ENCODE measurements around the gene PTPN14. TPM values are rescaled to one million over a fixed set of nuclear protein-coding genes. Genes with fewer than 3 reads are reported as not detected.
A peak's percentile ranks its signal among the peaks of the same experiment; 100 is the strongest.

The PTPN14 gene
- total RNA-seq, 1 experiment from 2014 or later, result 209 TPM

DNA sequence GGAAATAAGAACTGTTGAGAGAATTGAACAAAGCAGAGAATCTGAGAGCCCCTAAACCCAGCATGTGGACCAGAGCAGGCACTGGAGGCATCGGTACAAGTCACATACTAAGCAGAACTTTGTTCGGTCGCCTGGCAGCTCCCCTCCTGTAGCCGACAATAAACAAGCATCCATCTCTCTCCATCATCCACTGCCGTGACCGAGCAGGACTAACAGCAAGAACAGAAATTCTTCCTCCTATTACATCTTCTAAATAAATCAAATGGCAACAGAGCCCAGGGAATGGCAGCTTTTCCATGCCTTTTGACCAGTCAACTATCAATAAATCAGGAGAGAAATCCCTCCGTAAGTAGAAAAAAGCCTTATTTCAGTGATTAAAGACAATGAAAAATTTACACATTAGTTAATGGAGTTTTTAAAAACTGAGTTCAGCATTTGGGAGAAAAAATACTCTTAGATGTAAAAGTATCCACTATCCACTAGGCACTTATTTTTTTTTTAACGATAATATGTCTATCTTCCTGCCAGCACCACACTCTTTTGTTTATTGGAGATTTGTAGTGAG lies 36.5 kb downstream of the PTPN14 start:
- peaks cover 78% of the 10 kb centered on the region for H3K4me1 ChIP-seq (ENCODE audit: control insufficient read depth, insufficient read depth, low read length)
- H3K27ac ChIP-seq (ENCODE audit: low read length), result peak overlapping the region; percentile 93
- H3K4me3 ChIP-seq (ENCODE audit: low read depth in 2 of 2, low read length in 2 of 2), result peak overlapping the region; percentile 22 to 35
- in situ Hi-C loops (cut with HindIII; ENCODE audit: low pct_unique_long_range_greater_than_20kb, low sequenced_read_pairs) (no loop called here), intact Hi-C loops (cut with micrococcal nuclease; ENCODE audit: unreplicated experiment) (loop anchor here (5.0 kb wide), 2 partner anchors 32 to 67 kb away; no protein-coding TSS in a partner anchor)
- no peaks in the 10 kb centered on the region for H3K36me3 ChIP-seq (ENCODE audit: control insufficient read depth, insufficient read depth, low read length)
- TF ChIP-seq, protein P1, sequence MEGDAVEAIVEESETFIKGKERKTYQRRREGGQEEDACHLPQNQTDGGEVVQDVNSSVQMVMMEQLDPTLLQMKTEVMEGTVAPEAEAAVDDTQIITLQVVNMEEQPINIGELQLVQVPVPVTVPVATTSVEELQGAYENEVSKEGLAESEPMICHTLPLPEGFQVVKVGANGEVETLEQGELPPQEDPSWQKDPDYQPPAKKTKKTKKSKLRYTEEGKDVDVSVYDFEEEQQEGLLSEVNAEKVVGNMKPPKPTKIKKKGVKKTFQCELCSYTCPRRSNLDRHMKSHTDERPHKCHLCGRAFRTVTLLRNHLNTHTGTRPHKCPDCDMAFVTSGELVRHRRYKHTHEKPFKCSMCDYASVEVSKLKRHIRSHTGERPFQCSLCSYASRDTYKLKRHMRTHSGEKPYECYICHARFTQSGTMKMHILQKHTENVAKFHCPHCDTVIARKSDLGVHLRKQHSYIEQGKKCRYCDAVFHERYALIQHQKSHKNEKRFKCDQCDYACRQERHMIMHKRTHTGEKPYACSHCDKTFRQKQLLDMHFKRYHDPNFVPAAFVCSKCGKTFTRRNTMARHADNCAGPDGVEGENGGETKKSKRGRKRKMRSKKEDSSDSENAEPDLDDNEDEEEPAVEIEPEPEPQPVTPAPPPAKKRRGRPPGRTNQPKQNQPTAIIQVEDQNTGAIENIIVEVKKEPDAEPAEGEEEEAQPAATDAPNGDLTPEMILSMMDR (IDR thresholded peaks at IDR 0.05), result no peak
- TF ChIP-seq SIN3A (IDR thresholded peaks at IDR 0.05; ENCODE audit: borderline replicate concordance, insufficient read depth, low read depth, low read length) (no peak), TCF7L2 (IDR thresholded peaks at IDR 0.05; ENCODE audit: low read depth, low read length) (no peak), POLR2AphosphoS5 (IDR thresholded peaks at IDR 0.05; ENCODE audit: low read depth, low read length) (no peak)
- TF ChIP-seq, protein P2, sequence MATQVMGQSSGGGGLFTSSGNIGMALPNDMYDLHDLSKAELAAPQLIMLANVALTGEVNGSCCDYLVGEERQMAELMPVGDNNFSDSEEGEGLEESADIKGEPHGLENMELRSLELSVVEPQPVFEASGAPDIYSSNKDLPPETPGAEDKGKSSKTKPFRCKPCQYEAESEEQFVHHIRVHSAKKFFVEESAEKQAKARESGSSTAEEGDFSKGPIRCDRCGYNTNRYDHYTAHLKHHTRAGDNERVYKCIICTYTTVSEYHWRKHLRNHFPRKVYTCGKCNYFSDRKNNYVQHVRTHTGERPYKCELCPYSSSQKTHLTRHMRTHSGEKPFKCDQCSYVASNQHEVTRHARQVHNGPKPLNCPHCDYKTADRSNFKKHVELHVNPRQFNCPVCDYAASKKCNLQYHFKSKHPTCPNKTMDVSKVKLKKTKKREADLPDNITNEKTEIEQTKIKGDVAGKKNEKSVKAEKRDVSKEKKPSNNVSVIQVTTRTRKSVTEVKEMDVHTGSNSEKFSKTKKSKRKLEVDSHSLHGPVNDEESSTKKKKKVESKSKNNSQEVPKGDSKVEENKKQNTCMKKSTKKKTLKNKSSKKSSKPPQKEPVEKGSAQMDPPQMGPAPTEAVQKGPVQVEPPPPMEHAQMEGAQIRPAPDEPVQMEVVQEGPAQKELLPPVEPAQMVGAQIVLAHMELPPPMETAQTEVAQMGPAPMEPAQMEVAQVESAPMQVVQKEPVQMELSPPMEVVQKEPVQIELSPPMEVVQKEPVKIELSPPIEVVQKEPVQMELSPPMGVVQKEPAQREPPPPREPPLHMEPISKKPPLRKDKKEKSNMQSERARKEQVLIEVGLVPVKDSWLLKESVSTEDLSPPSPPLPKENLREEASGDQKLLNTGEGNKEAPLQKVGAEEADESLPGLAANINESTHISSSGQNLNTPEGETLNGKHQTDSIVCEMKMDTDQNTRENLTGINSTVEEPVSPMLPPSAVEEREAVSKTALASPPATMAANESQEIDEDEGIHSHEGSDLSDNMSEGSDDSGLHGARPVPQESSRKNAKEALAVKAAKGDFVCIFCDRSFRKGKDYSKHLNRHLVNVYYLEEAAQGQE (IDR thresholded peaks at IDR 0.05; ENCODE audit: insufficient read depth in 1 of 2, low read depth in 2 of 2, low read length in 1 of 2), result no peak
- DNase-seq (ENCODE audit: low read depth, low spot score) (no peak), ATAC-seq (peak; percentile 62)
- ChIA-PET CTCF (interaction anchor here (0.6 kb wide), 1 partner anchor 8 kb away, joined by 4 read pairs; no protein-coding TSS in a partner anchor), POLR2A (interaction anchor here (0.5 to 0.6 kb wide), 2 partner anchors 90 to 1496 kb away, joined by 3 to 9 read pairs; no protein-coding TSS in a partner anchor)
- TSS peak; percentile 93 for BruUV-seq (replicated peaks)
- no peaks in the 10 kb centered on the region for H3K27me3 ChIP-seq (ENCODE audit: control insufficient read depth, insufficient read depth, low read length)
- no peaks in the 10 kb centered on the region for H3K9me3 ChIP-seq (ENCODE audit: control insufficient read depth, insufficient read depth, low read depth, low read length)

DNA sequence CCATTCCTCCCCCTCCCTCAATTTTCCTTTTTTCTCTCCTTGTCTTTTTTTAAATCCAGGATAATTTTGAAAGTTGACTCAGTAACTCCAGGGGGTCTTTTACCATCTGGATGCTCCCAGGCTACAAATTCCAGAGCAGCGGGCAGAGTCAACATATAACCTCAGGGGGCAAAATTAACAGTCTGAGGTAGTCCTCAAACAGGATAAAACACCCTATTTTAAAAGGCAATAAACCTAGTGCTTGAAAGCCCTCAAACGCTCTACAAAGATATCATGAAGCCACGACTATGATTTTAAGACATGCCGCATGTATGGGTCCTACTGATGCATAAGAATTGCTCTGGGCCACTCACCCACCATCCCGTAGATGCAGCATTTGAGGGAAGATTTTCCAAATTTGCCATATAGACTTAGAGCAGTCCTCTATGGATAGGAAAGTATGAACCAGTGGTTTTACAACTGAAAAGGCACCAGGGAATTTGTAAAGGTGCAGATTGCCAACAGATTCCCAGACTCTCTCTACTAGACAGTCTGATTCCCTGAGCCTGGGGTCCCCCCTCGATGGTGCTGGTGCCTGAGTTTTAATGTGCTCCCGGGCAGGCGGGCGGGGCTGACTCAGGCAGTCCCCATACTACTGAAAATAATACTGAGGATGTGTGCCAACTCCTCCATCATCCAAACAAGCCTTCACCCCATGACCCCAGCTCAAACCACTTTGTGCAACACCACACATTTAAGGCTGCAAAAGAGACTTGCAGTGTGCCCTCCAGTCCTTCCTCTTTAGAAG lies 37.2 kb downstream of the PTPN14 start:
- intact Hi-C loops (cut with micrococcal nuclease; ENCODE audit: unreplicated experiment) (loop anchor here (5.0 kb wide), 2 partner anchors 33 to 68 kb away; no protein-coding TSS in a partner anchor), in situ Hi-C loops (cut with HindIII; ENCODE audit: low pct_unique_long_range_greater_than_20kb, low sequenced_read_pairs) (no loop called here)
- no peaks in the 10 kb centered on the region for H3K9me3 ChIP-seq (ENCODE audit: control insufficient read depth, insufficient read depth, low read depth, low read length)
- peaks cover 71% of the 10 kb centered on the region for H3K4me1 ChIP-seq (ENCODE audit: control insufficient read depth, insufficient read depth, low read length)
- peak; percentile 73 for ATAC-seq
- H3K4me3 ChIP-seq (ENCODE audit: low read depth in 2 of 2, low read length in 2 of 2), result peak overlapping the region; percentile 22 to 35
- no peak for DNase-seq (ENCODE audit: low read depth, low spot score)
- H3K27ac ChIP-seq (ENCODE audit: low read length), result peak overlapping the region; percentile 93
- CTCF ChIA-PET, result no interaction called here
- POLR2A ChIA-PET, result interaction anchor here (0.5 to 0.6 kb wide), 2 partner anchors 91 to 1495 kb away, joined by 3 to 9 read pairs; no protein-coding TSS in a partner anchor
- no TSS peak for BruUV-seq (replicated peaks)
- H3K27me3 ChIP-seq (ENCODE audit: control insufficient read depth, insufficient read depth, low read length), result no peaks in the 10 kb centered on the region
- TF ChIP-seq TCF7L2 (IDR thresholded peaks at IDR 0.05; ENCODE audit: low read depth, low read length) (peak; percentile 99), SIN3A (IDR thresholded peaks at IDR 0.05; ENCODE audit: borderline replicate concordance, insufficient read depth, low read depth, low read length) (no peak), POLR2AphosphoS5 (IDR thresholded peaks at IDR 0.05; ENCODE audit: low read depth, low read length) (peak; percentile 40; the same call in 1 of the 2 replicates)
- TF ChIP-seq, protein P1 (IDR thresholded peaks at IDR 0.05), result no peak
- TF ChIP-seq, protein P2 (IDR thresholded peaks at IDR 0.05; ENCODE audit: insufficient read depth in 1 of 2, low read depth in 2 of 2, low read length in 1 of 2), result no peak
- no peaks in the 10 kb centered on the region for H3K36me3 ChIP-seq (ENCODE audit: control insufficient read depth, insufficient read depth, low read length)

All from Panc1 (cell line).